Measurements from ENCODE around the gene NPL.
A peak's percentile ranks its signal among the peaks of the same experiment; 100 is the strongest.

NPL gene

GRCh38 chr1:182764029-182764727 is 25.4 kb upstream of the NPL start:
- FAIRE-seq (no peak), DNase-seq (ENCODE audit: insufficient read length) (no peak)
- TF ChIP-seq POLR2A (IDR thresholded peaks at IDR 0.05; ENCODE audit: low read depth, low read length), result no peak
- TF ChIP-seq POLR2AphosphoS5 (IDR thresholded peaks at IDR 0.05; ENCODE audit: low read depth, low read length), result no peak
- TF ChIP-seq TAF1 (IDR thresholded peaks at IDR 0.05; ENCODE audit: borderline replicate concordance, low read depth, low read length), result no peak

- TF ChIP-seq POLR2AphosphoS5 (IDR thresholded peaks at IDR 0.05; ENCODE audit: low read depth, low read length), result no peak
- TF ChIP-seq TAF1 (IDR thresholded peaks at IDR 0.05; ENCODE audit: borderline replicate concordance, low read depth, low read length), result no peak
- TF ChIP-seq POLR2A (IDR thresholded peaks at IDR 0.05; ENCODE audit: low read depth, low read length), result no peak
- DNase-seq (ENCODE audit: insufficient read length) (no peak), FAIRE-seq (no peak)
These were observed 24.2 kb upstream of the NPL start for GRCh38 chr1:182765391-182765790.

GRCh38 chr1:182766050-182766449 is 23.5 kb upstream of the NPL start:
- TF ChIP-seq TAF1 (IDR thresholded peaks at IDR 0.05; ENCODE audit: borderline replicate concordance, low read depth, low read length) (no peak), POLR2AphosphoS5 (IDR thresholded peaks at IDR 0.05; ENCODE audit: low read depth, low read length) (no peak), POLR2A (IDR thresholded peaks at IDR 0.05; ENCODE audit: low read depth, low read length) (no peak)
- no peak for DNase-seq (ENCODE audit: insufficient read length)
- FAIRE-seq, result no peak

- DNase-seq (ENCODE audit: insufficient read length) (no peak), FAIRE-seq (no peak)
- TF ChIP-seq POLR2AphosphoS5 (IDR thresholded peaks at IDR 0.05; ENCODE audit: low read depth, low read length) (no peak), TAF1 (IDR thresholded peaks at IDR 0.05; ENCODE audit: borderline replicate concordance, low read depth, low read length) (no peak), POLR2A (IDR thresholded peaks at IDR 0.05; ENCODE audit: low read depth, low read length) (no peak)
These were observed 22.5 kb upstream of the NPL start for GRCh38 chr1:182766881-182767645.

GRCh38 chr1:182768963-182769362 is 20.6 kb upstream of the NPL start:
- DNase-seq (ENCODE audit: insufficient read length), result no peak
- no peak for FAIRE-seq

GRCh38 chr1:182770232-182770631 is 19.3 kb upstream of the NPL start:
- FAIRE-seq (no peak), DNase-seq (ENCODE audit: insufficient read length) (no peak)
- TF ChIP-seq POLR2AphosphoS5 (IDR thresholded peaks at IDR 0.05; ENCODE audit: low read depth, low read length) (no peak), POLR2A (IDR thresholded peaks at IDR 0.05; ENCODE audit: low read depth, low read length) (no peak), TAF1 (IDR thresholded peaks at IDR 0.05; ENCODE audit: borderline replicate concordance, low read depth, low read length) (no peak)

More at GRCh38 chr1:182768963-182769362, 20.6 kb upstream of the NPL start:
- TF ChIP-seq POLR2AphosphoS5 (IDR thresholded peaks at IDR 0.05; ENCODE audit: low read depth, low read length) (no peak), POLR2A (IDR thresholded peaks at IDR 0.05; ENCODE audit: low read depth, low read length) (no peak), TAF1 (IDR thresholded peaks at IDR 0.05; ENCODE audit: borderline replicate concordance, low read depth, low read length) (no peak)

GRCh38 chr1:182771187-182771984 is 18.2 kb upstream of the NPL start:
- no peak for FAIRE-seq
- no peak for DNase-seq (ENCODE audit: insufficient read length)
- TF ChIP-seq TAF1 (IDR thresholded peaks at IDR 0.05; ENCODE audit: borderline replicate concordance, low read depth, low read length) (no peak), POLR2A (IDR thresholded peaks at IDR 0.05; ENCODE audit: low read depth, low read length) (no peak), POLR2AphosphoS5 (IDR thresholded peaks at IDR 0.05; ENCODE audit: low read depth, low read length) (no peak)

- DNase-seq (ENCODE audit: insufficient read length) (no peak), FAIRE-seq (peak; percentile 60)
- TF ChIP-seq POLR2AphosphoS5 (IDR thresholded peaks at IDR 0.05; ENCODE audit: low read depth, low read length) (no peak), POLR2A (IDR thresholded peaks at IDR 0.05; ENCODE audit: low read depth, low read length) (no peak), TAF1 (IDR thresholded peaks at IDR 0.05; ENCODE audit: borderline replicate concordance, low read depth, low read length) (no peak)
These were observed 12.2 kb upstream of the NPL start for GRCh38 chr1:182777386-182777785.

GRCh38 chr1:182778862-182779261 is 10.7 kb upstream of the NPL start:
- no peak for TF ChIP-seq POLR2AphosphoS5 (IDR thresholded peaks at IDR 0.05; ENCODE audit: low read depth, low read length)
- TF ChIP-seq TAF1 (IDR thresholded peaks at IDR 0.05; ENCODE audit: borderline replicate concordance, low read depth, low read length), result no peak
- TF ChIP-seq POLR2A (IDR thresholded peaks at IDR 0.05; ENCODE audit: low read depth, low read length), result no peak
- no peak for DNase-seq (ENCODE audit: insufficient read length)
- FAIRE-seq, result no peak

GRCh38 chr1:182779530-182779929 is 10.0 kb upstream of the NPL start:
- no peak for DNase-seq (ENCODE audit: insufficient read length)
- FAIRE-seq, result no peak
- TF ChIP-seq TAF1 (IDR thresholded peaks at IDR 0.05; ENCODE audit: borderline replicate concordance, low read depth, low read length), result no peak
- no peak for TF ChIP-seq POLR2AphosphoS5 (IDR thresholded peaks at IDR 0.05; ENCODE audit: low read depth, low read length)
- TF ChIP-seq POLR2A (IDR thresholded peaks at IDR 0.05; ENCODE audit: low read depth, low read length), result no peak

All from GM12892 (cell line).